ENCODE results near the gene CPAMD8.

Gene CPAMD8

DNA sequence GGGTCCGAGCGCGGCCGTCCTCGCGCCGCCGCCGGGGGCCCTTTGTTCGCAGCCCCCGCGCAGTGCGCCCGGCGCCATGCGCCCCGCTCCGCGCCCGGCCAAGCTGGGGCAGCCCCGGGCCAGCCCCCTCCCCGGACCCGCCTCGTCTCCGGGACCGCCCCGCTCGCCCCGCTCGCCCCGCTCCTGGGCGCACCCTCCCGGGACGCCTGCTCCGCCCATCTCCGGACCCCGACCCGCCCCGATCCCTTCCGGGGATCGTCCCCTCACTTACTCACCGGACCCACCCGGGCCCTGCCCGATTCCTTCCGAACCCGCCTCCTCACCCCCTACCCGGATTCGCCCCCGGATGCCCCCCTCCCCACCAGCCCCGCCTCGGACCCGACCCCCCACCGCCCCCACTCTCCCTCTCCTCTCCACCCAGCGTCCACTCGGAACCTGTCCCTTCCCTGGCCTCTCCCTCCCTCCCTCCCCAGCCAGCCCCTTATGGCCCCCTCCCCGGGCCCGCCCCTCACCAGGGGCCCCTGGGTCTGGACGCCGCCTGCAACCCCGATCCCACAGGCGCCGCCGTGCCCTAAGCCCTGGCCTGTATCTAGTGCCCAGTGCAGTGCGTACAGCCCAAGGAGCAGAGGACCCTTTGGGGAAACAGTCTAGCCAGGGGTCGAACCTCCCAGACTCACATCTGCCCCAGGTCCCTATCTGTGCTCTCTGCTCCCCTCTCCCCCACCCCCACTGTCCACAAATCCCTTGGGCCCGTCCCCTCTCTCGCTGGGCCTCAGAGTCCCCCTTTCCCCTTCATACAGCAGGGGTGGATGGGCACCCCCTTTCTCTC lies at the start of gene CPAMD8:
Gene CPAMD8 (minus strand): TSS at position 105 of the 829 bp plus-strand sequence. CDS start 168 bp downstream, outside the sequence.
- no peak for DNase-seq (ENCODE audit: low spot score)

DNA sequence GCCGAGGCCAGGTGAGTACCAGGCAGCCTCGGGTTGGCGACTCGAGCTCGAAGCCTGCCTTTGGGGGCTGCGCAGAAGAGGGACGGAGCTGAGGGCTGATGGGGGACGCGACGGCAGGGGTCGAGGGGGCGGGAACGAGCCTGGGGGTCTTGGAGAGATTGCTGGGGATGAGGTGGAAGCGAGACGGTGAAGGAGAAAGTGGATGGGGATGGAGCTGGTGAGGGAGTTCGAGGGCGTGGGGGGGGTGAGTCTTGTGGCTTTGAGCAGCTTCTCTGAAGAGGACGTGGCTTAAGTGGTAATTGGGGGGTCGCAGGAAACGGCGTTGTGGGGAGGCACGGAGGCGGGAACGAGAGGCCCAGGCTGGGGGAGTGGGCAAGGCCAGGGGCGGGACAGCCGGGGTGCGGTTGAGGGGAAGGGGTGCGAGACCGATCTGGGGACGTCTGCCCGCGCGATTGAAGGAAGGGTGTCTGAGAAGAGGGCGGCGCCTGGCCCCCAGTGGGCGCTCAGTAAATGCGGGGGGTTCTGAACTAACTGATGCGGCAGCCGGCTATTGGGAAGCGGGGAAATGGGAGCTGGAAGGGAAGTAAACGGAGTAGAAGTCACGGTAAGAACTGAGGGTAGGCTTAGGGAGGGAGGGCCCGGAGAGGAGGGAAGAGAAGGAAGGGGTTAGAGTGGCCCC lies 49.4 kb upstream of the CPAMD8 start:
- DNase-seq (ENCODE audit: low spot score), result peak; percentile 74

DNA sequence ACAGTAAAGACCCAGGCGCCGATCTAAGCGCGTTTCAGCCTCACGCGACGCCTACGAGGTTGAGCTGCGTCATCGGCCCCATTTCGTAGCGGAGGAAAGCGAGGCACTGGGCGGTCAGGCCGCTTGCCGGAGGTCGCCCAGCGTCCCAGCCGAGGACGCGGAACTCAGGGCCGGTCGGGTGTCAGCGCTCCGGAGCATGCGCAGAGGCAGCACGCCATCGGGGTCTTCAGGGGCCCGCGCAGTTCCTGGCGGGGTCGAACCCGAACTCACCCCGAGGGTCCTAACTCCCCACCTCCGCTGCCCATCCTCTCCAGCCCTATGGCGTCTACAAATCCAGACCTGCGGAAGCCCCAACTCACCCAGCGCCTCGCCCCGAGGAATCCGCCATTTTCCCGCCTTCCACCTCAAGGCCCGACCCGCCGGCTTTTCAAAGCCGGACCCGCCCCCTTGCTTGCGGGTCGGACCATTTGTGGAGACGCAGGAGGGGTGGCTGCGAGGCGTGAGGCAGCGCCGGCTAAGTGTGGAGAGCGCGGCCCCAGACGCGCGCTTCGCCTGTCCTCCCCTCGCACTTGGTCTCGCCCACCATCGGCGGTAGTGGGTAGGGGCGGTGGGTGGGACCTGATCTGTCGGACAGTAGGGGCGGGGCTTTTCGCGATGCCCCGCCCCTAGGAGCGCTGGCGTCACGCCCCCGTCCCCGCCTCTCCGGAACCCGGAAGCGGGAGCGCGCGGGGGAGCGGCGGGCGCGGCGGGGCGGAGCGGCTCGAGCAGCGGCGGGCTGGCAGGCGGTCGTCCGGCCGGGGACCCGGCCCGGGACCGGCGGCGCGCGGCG lies 48.6 kb upstream of the CPAMD8 start, which contains the start of the genes HAUS8 and MYO9B:
Gene HAUS8 (minus strand): TSS at position 418 of the 829 bp plus-strand sequence. CDS start 30 bp downstream, at position 388.
Gene MYO9B (plus strand): TSS at position 743 of the 829 bp plus-strand sequence. CDS start 25,941 bp downstream, outside the sequence.
- peak; percentile 100 for DNase-seq (ENCODE audit: low spot score)

DNA sequence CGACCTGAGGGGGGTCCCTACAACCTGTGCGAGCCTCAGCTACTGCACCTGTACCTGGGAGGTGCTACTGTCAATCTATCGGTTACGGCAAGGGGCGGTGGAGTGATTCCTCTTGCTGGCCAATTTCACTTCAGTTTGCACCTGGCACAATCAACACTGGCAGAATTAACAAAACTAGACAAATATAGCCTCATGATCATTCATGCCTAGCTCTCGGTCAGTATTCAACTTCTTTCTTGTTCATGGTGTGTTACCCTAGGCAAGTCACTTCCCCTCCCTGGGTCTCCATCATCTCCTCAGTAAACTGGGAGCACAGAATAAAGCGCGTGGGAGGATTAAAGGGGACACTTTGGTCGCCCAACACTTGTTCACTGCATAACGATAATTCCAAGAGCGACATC lies 48.0 kb upstream of the CPAMD8 start:
- DNase-seq (ENCODE audit: low spot score), result no peak

DNA sequence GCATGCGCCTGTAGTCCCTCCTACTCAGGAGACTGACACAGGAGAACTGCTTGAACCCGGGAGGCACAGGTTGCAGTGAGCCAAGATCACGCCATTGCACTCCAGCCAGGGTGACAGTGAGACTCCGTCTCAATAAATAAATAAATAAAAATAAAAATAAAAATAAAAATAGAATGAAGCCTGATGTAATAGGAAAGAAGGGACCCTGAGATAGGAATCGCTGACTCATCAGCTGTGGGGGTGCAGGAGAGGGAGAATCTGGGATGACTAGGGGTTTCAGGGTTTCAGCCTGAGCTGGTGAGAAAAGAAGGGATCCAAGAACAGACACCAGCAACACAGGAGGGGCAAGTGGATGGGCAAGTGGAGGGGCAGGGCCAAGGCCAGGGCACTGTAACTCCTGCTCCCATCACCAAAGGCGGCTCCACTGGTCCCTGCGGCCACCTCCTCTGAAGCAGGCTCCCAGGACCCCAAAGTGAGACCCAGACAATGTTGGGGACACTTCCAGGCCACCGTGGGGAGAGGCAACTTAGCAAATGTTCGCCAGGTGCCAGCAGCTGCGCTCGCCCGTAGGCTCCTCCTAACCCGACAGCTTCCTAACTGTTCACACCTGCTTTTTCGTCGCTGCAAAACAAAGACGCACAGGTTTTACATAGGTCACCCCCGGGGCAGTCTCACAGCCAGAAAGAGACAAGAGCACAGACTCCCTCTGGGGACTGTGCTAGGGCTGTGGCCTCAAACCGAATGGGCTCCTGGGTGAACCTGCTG lies 47.4 kb upstream of the CPAMD8 start:
- DNase-seq (ENCODE audit: low spot score), result no peak

DNA sequence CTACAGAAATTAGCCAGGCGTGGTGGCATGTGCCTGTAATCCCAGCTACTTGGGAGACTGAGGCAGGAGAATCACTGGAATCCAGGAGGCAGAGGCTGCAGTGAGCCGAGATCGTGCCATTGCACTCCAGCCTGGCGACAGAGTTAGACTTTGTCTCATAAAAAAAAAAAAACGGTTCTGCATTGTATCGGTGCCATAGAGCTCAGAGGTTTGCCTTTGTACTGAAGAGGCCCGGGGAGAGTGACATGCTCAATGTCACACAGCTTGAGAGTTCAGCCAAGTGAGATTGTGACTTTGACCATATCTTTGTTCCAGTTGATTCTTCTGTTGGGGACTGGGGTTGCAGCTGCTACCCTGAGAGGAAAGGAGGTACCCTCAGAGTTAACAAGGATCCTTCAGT lies 44.3 kb upstream of the CPAMD8 start:
- DNase-seq (ENCODE audit: low spot score), result no peak

DNA sequence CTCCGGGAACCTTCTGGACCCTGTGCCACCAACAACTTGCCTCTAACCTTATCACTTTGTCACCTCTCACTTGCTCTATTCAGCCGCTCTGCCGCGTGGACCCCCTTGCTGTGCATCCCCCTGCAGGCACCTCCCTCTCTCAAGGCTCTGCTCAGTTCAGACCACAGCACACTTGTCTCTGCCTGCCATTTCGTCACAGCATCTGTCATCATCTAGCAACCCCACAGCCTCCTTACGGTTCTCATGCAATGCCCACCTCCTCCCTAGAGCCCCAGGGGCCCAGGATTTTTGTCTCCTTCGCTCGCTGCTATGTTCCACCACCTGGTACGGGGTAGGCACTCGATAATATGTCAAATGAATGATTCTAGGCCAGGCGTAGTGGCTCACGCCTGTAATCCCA lies 43.8 kb upstream of the CPAMD8 start:
- no peak for DNase-seq (ENCODE audit: low spot score)

DNA sequence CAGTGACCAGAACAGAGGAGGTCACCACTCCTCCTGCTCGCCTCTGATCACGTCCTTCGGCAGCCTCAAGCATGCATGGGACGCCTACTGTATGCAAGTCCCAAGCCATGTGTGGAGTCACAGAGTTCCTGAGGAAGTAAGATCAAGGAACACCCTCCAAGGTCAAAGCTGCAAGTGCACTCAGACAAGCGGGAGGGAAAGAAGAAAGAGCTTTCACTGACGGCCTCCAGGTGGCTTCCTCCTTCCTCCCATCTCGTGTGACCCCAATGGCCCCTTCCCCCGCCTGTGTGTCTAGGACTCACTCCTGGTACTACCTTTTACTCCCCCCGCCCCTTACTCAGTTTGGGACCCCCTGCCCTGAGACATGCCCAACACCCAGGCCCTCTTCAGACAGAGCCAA lies 42.6 kb upstream of the CPAMD8 start:
- no peak for DNase-seq (ENCODE audit: low spot score)

DNA sequence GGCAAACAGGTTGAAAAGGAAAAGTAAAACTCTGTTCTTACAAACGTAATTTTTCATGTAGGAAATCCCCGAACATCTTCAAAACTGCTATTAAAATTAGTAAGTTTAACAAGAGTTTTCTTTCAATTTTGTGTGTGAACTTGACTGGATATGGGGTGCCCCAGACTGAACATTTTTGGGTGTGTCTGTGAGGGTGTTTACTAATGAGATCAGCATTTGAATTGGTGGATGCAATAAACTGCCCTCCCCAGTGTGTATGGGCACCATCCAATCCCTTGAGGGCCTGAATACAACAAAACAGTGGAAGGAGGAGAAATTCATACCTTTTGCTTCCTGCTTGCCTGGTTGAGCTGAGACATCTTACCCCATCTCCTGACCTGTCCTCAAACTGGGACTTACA lies 36.8 kb upstream of the CPAMD8 start:
- DNase-seq (ENCODE audit: low spot score), result no peak

DNA sequence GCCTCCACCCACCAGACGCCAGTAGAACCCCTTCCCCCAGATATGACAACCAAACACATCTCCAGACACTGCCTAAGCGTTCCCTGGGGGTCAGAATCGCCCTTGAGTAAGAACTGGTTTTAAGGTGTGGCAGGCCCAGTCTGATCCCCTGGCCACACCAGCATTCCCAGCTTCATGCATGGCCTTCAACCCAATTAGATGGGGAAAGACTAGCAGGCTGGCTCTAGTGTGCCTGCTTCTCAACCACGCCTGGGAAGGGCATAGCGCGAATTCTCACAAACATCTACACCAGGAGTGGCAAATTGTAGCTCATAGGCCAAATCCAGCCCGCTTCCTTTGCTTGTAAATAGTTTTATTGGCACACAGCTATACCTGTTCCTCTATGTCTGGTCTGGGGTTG lies 35.1 kb upstream of the CPAMD8 start:
- DNase-seq (ENCODE audit: low spot score), result no peak

DNA sequence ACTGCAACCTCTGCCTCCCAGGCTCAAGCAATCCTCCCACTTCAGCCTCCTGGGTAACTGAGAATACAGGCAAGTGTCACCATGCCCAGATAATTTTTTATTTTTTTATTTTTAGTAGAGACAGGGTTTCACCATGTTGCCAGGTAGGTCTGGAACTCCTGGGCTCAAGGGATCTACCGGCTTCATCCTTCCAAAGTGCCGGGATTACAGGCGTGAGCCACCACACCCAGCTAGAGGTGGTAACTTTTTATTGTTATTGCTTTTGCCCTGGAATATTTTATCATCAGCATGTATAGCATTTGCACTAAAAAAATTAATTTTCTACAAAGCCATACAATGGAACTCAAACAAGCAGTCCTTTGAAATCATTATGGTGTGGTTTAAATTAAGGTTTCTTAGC lies 34.6 kb upstream of the CPAMD8 start:
- DNase-seq (ENCODE audit: low spot score), result no peak

DNA sequence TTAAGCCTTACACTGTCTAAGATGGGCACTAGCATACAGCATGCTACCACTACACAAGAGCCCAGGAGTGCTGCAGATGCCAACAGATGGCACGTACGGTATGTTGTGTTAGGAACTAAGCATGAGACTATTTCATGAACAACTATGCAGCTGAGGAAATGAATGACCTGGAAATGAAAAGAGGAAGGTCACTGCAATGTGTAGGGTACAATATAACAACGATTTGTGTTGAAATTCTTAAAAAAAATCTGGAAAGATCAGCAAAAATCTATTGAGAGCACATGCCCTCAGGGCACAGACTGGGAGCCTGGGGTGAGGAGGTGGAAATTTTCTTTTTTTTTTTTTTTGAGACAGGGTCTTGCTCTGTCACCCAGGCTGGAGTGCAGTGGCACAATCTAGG lies 34.2 kb upstream of the CPAMD8 start:
- no peak for DNase-seq (ENCODE audit: low spot score)

DNA sequence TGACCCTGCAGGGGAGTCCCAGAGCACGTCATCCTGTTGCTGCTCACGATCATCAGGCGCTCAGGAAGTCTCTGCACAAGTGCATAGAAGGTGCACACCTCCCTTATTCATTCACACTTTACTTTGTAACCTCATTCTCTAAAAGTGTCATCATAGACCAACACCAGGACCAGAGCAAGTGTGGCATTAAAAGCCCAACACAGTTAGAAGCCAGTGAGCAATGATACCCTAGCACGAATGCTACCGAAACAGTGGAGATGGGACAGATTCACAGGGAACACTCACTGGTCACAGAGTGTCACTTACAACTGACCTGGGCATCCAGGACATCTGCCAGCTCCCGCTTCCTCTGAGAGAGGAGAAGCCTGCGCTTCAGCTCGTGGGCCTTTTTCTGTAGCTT lies 31.6 kb upstream of the CPAMD8 start:
- DNase-seq (ENCODE audit: low spot score), result no peak

DNA sequence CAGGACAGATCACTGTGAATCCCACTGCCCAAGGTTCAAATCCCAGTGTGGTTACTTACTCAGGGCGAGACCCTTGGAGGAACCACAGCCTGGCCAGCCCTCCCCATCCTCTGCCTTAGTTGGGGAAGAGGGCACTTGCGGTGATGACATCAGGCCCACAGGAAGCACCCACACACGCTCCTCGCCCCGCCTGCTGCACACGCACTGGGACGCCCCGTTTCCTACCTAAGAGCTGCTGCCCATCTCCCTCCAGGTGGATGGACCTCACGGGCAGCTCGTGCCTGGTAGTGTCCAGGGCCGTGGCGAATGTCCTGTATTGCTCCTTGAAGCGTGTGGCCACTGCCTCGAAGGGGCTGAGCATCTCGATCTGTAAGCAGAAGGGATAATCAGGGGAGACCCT lies 29.0 kb upstream of the CPAMD8 start:
- DNase-seq (ENCODE audit: low spot score), result no peak

DNA sequence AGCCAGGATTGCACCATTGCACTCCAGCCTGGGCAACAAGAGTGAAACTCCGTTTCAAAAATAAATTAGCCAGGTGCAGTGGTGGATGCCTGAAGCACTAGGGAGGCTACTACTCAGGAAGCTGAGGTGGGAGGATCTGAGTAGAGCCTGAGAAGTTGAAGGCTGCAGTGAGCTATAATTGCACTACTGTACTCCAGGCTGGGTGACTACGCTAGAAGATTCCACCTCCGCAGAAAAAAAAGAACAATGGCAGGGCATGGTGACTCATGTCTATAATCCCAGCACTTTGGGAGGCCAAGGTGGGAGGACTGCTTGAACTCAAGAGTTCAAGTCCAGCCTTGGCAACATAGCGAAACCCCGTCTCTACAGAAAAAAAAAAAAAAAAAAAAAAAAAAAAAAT lies 28.1 kb upstream of the CPAMD8 start:
- DNase-seq (ENCODE audit: low spot score), result no peak

DNA sequence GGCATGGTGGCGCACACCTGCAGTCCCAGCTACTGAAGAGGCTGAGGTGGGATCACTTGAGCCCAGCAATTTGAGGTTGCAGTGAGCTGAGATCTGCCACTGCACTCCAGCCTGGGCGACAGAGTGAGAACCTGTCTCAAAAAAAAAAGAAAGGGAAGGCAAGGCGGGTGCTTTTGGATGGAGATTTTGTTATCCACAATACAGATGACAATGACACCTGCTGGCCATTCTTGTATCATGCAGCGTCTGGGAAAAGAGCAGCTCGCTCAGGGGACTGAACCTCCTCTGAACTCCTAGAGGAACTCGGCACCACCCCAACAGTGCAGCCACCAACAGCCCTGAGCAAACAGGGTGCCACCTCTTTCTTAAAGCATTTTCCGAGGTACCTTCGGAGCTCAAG lies 25.8 kb upstream of the CPAMD8 start:
- no peak for DNase-seq (ENCODE audit: low spot score)

DNA sequence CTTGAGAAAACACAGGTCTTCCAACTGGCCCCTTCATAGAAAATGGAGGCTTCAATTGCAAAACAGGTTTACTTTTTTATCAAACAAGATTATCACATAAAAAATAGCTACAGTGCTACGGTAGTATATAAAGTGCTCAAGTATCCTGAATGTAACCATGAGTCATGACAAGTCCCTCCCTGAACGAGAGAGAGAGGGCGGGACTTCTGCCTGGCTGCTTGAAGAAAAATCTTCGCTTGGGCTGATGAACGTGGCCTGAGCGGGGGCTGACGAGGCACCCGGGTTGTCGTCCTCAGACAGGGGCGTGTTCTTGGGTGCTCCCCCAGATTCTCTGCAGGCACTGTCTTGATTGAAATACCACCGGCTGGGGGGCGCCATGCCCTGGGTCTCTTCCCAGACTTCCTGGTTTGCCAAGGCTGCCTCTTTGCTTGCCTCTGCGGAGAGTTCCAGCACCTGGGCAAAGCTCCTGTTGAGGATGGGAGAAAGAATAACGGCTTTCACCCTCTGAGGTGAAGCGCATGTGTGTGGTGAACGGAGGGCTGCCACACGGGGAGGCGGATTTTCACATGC lies 23.2 kb upstream of the CPAMD8 start:
- DNase-seq (ENCODE audit: low spot score), result no peak

DNA sequence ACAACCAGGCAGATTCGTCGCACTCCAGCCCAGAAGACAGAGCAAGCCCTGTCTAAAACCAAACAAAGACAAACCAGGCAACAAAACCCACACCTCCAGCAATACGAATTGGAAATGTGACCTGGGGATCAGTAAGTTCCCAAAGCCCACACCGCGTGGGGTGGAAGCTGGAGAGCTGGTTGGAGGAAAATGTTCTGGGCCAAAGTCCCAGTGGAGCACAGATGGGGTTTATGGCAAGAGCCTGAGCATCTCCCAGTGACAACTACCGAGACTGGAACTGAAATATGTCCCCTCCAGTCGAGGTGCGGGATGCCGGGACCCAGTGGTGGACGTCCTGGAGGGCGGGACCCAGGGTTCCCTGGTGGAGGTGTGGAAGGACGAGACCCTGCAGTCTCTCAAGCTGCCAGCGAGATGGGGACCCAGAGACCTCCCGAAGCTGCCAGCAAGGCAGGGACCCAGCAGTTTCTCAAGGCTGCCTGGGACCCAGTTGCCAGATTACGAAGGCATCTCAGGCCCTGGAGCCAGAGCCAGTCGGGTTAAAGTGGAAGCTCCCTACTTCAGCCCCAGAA lies 22.4 kb upstream of the CPAMD8 start:
- no peak for DNase-seq (ENCODE audit: low spot score)

DNA sequence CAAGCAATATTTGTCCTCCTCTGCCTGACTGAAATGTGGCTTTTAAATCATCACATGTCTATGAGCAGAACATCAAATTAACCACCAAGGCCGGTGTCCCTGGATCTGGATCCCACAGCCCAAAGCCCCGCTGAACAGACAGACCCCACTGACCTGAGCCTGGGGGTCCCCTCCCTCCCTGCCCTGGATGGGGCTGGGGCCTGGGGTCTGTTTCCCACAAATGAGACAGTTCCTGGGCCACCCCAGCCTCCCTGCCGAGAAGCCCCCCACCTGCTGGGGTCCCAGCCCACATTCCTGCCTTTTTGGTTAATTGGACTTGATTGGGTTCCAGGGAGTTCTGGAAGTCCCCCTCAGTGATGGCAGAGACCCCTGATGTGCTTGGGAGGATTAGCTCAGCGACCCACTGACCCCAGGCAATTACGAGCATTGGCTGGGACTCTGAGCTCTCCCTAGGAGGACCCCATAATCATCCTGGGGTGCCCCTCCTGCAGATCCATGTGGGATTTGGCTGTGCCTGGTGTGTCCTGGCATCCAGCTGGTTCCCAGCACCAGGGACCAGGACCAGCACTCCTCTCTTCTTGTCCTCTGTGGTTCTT lies 19.4 kb upstream of the CPAMD8 start:
- DNase-seq (ENCODE audit: low spot score), result no peak

DNA sequence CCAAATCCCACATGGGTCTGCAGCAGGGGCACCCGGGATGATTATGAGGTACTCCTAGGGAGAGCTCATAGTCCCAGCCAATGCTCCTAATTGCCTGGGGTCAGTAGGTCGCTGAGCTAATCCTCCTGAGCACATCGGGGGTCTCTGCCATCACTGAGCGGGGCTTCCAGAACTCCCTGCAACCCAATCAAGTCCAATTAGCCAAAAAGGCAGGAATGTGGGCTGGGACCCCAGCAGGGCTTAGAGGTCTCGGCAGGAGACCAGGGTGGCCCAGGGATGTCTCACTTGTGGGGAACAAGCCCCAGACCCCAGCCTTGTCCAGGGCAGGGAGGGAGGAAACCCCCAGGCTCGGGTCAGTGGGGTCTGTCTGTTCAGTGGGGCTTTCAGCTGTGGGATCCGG lies 17.1 kb upstream of the CPAMD8 start:
- DNase-seq (ENCODE audit: low spot score), result no peak

DNA sequence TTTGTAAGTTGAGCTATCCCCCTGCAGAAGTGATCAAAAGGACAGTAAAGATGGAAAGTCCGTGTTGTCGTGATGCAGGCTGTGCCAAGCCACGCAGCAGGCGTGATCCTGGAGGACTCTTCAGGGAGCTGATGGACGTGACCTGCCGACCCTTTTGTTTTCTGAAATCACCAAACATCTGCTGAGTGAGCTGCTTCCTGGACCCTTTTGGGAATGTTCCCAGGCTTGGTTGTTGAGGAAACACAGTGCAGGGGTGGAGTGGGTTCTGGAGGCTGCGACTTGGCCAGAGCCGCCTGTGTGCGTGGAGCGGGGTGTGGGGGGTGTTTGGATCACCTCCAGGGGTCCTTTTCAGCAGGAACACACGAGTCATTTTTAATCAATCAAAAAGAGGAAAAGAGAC lies 15.4 kb upstream of the CPAMD8 start:
- DNase-seq (ENCODE audit: low spot score), result no peak
